GM21786 (cell line): Measurements from ENCODE around the gene LILRA1.
"Not testable (repeated sequence)": the region's sequence is repeated elsewhere in the genome, so short reads cannot be mapped to it uniquely, and the experiment has no call there.

Source experiments
- ATAC-seq: cut with Tn5 transposase; IDR thresholded peaks from one replicate; pipeline ENCODE4 v1.9.1; 2021; ENCODE audit not compliant: unreplicated experiment

LILRA1 gene

DNA sequence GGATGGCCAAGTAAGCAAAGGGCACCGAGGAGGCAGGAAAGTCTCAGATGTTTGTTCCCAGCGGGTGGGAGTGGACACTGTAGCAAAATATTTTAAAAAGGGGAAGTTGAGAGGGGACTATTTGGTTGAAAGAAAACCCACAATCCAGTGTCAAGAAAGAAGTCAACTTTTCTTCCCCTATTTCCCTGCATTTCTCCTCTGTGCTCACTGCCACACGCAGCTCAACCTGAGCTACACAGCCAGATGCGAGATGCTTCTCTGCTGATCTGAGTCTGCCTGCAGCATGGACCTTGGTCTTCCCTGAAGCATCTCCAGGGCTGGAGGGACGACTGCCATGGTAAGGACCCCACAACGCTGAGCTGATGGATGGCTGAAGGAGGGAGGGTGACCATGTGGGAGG, at the start of gene LILRA1:
LILRA1 (plus strand) TSS at position 188 of the 400 bp plus-strand sequence. CDS start 613 bp downstream, outside the sequence.
- not testable (repeated sequence) for ATAC-seq

DNA sequence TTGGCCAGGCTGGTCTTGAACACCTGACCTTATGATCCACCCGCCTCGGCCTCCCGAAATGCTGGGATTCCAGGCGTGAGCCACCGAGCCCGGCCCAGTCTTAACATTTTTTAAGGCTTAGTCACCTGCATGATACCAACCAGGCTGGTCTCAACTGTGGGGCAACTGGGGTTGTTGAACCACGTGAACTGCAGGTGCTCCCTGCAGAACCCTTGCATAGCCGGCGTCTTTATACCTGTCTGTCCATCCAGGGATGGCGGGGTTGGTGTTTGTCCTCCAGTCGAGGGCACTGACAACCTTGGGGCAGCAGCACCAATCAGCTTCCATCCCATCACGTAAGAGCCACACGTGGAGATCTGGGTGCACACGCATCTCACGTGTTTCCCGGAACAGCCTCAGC, 44.6 kb upstream of the LILRA1 start:
- no peak for ATAC-seq

DNA sequence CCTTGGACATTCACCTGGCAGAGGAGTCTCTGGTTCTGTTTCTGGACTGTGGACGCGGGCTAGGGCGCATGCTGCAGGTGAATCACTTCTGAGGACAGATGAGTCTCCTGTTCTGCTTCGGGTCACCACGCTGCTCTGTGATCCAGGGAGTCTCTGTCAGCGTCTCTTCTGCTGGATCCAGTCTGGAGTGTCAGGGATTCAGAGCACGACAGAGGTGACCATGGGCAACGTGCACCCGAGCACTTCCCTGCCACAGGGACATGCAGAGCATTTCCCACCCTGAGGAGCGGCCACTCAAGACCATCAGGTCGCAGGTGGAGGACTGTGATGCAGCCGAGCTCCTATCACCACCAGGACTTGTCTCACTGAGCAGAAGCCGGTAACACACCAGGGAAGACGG, 44.2 kb upstream of the LILRA1 start:
- no peak for ATAC-seq

DNA sequence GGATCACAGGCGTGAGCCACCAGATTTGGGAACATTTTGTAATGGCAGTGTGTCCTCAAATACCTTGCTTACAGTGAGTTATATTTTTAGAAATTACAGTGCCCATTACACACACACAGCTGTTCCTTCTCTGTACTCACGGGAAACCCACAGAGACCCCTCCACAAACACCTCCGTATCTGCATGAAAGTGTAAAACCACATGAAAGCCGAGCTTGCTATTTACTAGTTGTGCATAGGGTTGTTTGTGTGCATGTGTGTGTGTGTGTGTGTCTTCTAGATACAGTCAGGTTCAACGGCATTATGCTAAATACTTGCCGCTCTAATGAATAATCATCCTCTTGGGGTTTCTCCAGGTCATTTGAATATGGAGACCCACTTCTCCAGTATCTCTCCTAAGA, 42.1 kb upstream of the LILRA1 start:
- ATAC-seq = no peak

DNA sequence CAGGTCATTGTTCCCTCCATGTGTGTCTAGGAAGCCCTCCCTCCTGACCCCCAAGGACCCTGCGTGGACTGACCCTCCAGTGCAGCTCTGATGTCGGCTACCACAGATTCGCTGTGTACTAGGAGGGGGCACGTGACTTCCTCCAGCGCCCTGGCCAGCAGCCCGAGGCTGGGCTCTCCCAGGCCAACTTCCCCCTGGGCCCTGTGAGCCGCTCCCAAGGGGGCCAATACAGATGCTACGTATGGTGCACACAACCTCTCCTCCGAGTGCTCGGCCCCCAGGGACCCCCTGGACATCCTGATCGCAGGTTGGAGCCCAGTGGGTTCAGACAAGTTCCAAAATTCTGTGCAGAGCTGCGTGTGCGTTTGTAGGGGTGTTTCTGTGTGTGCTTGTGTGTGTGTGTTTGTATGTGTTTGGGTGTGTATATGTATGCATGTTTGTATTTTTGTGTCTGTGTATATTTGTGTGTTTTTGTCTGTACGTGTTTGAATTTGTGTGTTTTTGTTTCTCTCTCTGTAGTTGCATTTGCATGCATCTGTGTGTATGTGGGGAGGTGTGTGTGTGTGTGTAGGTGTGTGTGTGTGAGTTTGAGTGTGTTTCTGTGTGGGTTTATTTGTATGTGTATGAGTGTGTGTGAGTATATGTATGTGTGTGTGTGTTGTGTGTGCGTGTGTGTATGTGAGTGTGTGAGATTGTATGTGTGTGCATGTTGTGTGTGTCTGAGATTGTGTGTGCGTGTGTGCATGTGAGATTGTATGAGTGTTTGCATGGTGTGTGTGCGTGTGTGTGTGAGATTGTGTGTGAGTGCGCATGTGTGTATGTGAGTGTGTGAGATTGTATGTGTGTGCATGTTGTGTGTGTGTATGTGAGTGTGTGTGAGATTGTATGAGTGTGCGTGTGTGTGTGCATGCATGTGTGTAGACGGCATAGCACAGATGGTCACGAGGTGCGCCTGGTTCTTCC, 41.2 kb upstream of the LILRA1 start:
- ATAC-seq = no peak

DNA sequence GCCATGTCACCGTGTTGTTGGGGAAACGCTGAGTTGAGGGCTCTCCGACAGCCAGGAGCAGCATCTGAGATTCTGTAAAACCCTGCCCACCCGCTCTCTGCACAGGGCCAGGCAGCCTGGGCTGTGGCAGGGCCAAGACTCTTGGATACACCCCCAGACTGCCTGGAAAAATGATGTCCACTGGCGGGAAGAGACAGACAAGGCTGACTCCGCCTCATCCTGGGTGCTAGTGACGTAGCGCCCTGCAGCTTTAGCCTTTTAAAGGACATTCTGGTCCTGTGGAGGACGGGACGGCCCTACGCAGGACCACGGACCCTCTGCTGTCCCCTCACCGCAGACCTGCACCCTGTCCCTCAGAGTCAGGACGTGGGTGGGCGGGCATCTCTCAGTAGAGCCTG, 40.5 kb upstream of the LILRA1 start:
- ATAC-seq = no peak

DNA sequence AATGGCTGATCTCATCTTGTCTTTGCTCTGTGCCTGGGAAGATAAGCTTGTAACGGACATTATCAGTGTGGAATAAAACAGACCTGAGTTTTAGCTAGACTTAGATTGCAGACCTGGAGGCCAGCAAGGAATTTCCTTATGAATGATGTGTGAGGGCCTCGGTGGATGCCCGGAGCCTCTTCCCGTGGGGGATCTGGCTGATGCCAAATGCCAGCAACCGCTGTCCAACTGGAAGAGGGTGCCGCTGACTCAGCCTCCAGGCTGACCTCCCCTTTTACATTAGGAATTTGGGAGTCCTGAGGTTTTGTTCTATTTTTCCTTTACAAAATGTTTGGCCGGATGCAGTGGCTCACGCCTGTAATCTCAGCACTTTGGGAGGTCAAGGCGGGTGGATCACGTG, 39.4 kb upstream of the LILRA1 start:
- ATAC-seq = no peak

DNA sequence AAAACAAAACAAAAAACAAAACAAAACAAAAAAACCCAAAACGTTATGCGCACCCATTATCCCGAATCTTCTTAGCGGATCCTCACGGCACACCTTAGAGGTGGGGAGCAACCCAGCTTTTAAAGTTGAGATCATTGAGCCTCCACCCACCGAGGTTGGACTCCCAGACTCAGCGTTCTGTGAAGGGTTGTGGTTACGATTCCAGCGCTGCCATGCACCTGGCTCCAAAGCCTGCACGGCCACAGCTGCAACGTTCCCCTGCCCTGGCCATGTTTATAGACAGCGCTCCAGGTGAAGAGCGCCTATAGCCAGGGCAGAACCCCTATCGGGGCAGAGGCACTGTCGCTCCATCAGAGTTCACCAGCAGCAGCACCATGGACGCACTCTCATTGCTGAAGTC, 38.5 kb upstream of the LILRA1 start:
- no peak for ATAC-seq

DNA sequence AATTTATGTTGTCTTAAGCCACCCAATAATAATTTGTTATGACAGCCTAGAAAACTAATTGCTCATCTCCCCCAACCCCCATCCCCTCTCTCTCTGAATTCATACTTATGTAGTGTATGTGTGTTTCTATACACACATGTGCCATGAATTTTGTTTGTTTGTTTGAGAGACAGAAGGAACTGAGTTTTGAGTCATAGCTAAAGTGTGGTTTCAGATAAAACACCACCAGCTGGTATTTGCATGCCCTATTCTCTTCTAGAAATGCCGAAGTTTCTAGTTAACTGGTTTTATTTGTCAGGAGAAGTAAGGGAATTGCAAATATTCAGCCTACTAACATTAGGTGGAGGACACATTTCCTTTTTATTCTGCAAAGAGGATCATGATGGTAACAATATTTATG, 37.2 kb upstream of the LILRA1 start:
- no peak for ATAC-seq

DNA sequence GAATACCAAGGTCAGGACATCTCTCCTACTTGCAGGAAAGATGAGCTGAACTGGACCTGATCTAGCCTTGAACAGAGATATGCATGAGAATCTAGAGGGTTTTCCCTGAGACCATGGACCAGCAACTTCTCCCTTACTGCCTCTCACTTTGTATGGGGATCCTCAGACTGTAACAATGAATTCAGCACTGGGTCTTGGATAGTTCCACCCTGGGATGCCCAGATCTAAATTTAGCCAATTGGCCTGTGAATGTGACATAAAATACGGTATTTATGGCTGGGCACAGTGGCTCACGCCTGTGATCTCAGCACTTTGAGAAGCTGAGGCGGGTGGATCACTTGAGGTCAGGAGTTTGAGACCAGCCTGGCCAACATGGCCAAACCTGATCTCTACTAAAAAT, 35.1 kb upstream of the LILRA1 start:
- ATAC-seq = no peak

DNA sequence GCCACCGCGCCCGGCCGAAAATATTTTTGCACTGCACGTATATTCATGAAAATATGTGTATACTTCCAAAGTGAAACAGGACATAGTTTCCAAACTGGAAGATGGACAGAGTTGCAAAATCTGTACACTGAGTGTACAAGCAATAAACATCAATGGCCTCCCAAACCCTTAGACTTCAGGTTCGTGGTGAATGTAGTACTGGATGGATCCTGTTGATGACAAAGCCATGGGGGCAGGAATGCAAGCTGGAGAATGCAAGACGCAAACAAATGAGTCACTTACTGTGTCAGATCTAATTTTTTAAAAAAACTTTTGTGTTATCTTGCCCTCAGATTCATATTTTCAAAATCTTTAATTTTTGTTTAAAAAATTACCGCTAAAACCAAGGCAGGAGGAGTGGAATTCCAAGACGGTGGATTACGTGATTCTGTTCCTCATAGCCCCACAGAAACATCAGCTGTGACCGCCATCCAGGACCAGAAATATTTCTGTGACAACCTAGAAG, 32.5 kb upstream of the LILRA1 start:
- ATAC-seq = no peak

DNA sequence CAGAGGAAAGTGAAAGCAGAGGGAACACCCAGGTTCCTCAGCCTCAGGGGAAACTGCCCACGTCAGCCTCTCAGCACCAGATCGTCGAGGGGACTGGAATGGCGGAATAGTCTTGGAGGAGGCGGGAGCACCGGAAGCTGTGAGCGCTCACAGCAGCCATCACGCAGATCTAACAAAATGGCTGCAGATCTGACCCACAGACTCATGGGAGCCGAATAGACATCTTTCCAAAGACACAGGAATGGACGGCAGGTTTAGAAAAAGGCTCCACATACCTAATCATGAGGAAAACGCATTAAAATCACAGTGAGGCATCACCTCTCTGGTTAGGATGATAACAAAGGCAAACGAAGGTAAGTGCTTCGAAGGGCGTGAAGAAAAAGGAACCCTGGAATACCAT, 31.6 kb upstream of the LILRA1 start:
- ATAC-seq = no peak

DNA sequence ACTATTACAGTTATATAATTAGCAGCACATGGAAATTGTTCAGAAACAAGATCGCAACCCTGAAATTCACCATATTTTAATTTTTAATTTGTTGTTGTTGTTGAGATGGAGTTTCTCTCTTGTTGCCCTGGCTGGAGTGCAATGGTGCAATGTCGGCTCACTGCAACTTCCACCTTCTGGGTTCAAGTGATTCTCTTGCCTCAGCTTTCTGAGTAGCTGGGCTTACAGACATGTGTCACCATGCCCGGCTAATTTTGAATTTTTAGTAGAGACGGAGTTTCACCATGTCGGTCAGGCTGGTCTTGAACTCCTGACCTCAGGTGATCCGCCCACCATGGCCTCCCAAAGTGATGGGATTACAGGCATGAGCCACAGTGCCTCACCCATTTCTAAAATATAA, 30.2 kb upstream of the LILRA1 start:
- ATAC-seq = not testable (repeated sequence)

DNA sequence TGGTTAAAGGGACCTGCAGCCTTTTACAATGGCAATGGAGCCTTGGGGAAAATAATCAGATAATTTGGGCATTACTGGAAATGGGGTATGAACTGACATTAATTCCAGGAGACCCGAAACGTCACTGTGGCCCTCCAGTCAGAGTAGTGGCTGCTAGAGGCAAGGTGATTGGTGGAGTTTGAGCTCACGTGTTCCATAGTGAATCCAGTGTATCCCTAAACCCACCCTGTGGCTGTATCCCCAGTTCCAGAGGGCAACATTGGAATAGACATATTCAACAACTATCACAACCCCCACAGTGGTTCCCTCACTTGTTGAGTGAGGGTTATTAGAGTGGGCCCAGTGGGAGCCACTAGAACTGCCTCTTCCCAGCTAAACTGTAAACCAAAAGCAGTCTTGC, 23.1 kb upstream of the LILRA1 start:
- ATAC-seq = no peak

DNA sequence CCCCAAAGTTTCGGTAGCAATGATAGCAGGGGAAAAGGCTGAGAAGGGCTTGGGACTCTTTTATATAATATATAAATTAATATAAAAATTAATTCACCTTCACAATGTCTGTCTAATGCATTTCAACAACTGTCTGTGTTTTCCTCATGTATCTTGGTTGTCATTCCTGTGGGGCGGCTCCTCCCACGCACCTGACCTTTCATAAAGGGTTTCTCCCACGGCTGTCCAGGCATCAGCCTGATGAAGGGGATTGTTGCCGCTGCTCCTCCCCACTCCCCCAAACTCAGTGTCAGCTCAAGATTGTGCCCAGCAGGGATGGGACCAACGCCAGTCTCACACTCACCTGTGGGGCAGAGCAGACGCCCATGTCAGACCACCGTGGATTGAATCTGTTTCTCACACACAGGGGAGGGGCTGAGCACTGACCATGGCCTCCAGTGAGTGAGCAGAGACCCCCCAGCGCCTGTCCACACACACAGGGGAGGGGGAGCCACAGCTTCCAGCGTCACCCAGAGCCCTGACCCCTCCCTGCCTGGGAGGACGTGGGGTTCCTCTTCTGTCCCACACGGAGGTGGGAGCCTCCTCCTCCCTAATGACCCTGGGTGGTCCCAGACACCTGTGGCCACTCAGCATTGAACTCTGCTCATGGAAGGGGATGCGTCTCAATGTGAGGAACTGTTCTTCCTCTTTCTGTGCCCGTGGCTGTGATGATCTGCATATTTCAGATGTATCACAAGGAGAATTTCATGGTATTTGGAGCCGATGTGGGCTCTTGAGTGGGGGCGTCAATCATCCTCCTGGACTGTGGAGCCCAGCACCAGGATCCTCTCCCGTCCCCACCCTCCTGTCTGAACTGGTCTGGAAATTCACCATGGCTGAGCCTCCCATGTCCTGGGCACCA, 21.5 kb upstream of the LILRA1 start:
- ATAC-seq = not testable (repeated sequence)

DNA sequence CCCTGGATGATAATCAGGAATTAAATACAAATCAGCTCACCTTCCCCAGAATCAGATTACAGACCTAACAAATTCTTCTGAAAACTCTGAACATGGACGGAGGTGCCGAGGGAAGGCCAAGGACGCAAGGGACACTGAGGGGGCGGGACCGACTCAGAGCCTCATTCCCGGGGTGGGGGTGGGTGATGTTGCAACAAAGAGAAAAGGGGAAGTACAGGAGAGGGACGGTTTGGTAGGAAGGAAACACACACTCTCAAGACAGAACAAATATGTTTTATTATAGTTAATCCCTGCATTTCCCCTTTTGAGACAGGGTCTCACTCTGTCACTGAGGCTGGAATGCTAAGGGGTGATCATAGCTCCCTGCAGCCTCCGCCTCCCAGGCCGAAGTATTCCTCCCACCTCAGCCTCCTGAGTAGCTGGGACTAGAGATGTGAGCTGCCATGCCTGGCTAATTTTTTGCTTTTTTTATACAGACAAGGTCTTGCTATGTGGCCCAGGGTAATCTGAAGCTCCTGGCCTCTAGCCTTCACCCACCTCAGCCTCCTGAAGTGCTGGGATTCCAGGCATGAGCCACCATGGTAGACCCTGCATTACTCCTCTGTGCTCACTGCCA, 20.6 kb upstream of the LILRA1 start:
- no peak for ATAC-seq

DNA sequence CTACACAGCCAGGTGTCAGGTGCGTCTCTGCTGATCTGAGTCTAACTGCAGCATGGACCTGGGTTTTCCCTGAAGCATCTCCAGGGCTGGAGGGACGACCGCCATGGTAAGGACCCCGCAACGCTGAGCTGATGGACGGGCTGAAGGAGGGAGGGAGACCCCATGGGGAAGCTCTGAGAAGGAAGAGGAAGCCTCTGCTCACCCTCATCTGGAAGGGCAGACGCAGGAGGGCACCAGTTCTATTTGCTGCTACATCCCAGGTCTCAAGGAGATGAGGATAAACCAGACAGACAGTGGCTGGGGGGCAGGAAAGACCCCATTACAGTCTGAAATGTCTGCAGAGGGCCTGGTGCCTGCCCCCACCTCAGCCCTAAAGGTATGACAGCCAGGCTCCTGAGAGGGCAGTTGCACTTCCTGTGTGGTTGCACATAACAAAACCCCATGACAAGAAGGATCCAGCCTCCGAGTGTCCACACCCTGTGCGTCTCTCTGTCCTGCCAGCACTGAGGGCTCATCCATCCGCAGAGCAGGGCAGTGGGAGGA, 20.0 kb upstream of the LILRA1 start, which contains the start of gene LILRA2:
LILRA2 (plus strand) TSS at position 461 of the 543 bp plus-strand sequence. CDS start 89 bp downstream, outside the sequence.
- ATAC-seq = no peak

DNA sequence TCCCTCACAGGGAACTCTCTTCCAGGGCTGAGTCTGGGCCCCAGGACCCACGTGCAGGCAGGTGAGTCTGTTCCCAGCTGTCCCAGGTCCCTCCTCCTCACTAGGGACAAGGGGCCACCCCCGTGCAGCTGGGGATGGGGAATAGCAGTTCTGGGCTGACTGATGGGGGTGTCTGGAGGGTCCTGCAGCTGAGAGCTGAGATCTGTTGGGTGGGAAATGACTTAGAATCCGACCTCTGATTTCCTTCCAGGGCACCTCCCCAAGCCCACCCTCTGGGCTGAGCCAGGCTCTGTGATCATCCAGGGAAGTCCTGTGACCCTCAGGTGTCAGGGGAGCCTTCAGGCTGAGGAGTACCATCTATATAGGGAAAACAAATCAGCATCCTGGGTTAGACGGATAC, 19.4 kb upstream of the LILRA1 start:
- ATAC-seq = no peak

DNA sequence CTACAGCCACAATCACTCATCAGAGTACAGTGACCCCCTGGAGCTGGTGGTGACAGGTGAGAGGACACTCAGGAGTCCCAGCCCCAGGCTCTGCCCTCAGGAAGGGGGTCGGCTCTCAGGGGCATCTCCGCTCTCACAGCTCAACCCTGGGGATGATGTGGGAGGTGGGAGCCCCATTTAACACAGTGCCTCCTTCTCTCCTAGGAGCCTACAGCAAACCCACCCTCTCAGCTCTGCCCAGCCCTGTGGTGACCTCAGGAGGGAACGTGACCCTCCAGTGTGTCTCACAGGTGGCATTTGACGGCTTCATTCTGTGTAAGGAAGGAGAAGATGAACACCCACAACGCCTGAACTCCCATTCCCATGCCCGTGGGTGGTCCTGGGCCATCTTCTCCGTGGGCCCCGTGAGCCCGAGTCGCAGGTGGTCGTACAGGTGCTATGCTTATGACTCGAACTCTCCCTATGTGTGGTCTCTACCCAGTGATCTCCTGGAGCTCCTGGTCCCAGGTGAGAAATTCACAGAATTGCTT, 18.8 kb upstream of the LILRA1 start:
- ATAC-seq = no peak

DNA sequence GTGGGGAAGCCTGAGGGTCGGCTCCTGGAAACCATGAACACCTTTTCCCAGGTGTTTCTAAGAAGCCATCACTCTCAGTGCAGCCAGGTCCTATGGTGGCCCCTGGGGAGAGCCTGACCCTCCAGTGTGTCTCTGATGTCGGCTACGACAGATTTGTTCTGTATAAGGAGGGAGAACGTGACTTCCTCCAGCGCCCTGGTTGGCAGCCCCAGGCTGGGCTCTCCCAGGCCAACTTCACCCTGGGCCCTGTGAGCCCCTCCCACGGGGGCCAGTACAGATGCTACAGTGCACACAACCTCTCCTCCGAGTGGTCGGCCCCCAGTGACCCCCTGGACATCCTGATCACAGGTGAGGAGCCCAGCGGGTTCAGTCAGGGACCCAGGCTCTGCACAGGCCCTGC, 18.2 kb upstream of the LILRA1 start:
- not testable (repeated sequence) for ATAC-seq
